C4-2B (cell line): ENCODE results near the gene AKAP12.

Experiments used
- H3K27ac ChIP-seq: fragments of 450-650 bp; 2 replicates; pipeline ENCODE4 v1.5.1; 2017
- ZFX ChIP-seq: fragments of 450-650 bp; IDR thresholded peaks from 2 replicates; pipeline ENCODE4 v1.6.1; 2017
- TF ChIP-seq, protein P1 (sequence below): fragments of 450-650 bp; conservative IDR thresholded peaks from 2 replicates; pipeline ENCODE4 v1.5.1; 2017; ENCODE audit warnings: mild to moderate bottlenecking

AKAP12 gene

GRCh38 chr6:151280859-151281258 lies 41.1 kb downstream of the AKAP12 start:
- H3K27ac ChIP-seq, result no peak overlapping the region
- no peak for TF ChIP-seq ZFX

- no peak for TF ChIP-seq ZFX
- TF ChIP-seq, protein P1, sequence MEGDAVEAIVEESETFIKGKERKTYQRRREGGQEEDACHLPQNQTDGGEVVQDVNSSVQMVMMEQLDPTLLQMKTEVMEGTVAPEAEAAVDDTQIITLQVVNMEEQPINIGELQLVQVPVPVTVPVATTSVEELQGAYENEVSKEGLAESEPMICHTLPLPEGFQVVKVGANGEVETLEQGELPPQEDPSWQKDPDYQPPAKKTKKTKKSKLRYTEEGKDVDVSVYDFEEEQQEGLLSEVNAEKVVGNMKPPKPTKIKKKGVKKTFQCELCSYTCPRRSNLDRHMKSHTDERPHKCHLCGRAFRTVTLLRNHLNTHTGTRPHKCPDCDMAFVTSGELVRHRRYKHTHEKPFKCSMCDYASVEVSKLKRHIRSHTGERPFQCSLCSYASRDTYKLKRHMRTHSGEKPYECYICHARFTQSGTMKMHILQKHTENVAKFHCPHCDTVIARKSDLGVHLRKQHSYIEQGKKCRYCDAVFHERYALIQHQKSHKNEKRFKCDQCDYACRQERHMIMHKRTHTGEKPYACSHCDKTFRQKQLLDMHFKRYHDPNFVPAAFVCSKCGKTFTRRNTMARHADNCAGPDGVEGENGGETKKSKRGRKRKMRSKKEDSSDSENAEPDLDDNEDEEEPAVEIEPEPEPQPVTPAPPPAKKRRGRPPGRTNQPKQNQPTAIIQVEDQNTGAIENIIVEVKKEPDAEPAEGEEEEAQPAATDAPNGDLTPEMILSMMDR, result no peak
- no peak overlapping the region for H3K27ac ChIP-seq
Measured at GRCh38 chr6:151284012-151284411, 44.2 kb downstream of the AKAP12 start.

DNA sequence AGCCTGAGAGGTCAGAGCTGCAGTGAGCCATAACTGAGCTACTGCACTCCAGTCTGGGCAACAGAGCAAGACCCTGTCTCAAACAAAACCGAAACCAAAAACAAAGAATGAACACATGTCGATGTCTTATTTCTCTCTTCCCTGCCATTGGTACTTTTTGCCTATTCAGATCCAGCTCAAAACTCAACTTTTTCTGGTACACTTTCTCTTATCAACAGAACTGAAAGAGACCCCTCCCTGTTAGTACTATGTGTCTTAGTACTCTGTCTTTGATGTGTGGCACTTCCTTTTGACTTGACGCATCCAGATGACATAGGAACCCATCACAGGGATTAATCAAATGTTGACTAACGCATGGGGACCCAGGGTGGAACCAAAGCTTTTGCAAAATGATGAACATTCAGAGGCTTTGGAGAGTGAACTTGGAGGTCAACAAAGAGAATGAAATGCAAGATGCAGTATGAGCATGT lies 44.8 kb downstream of the AKAP12 start:
- TF ChIP-seq, protein P1, result no peak
- TF ChIP-seq ZFX, result no peak

GRCh38 chr6:151285122-151285521 lies 45.4 kb downstream of the AKAP12 start:
- no peak overlapping the region for H3K27ac ChIP-seq
- no peak for TF ChIP-seq ZFX
- TF ChIP-seq, protein P1, result no peak

More for the DNA sequence above, 44.8 kb downstream of the AKAP12 start:
- no peak overlapping the region for H3K27ac ChIP-seq

- TF ChIP-seq ZFX, result no peak
- TF ChIP-seq, protein P1, result no peak
- no peak overlapping the region for H3K27ac ChIP-seq
Measured at GRCh38 chr6:151286214-151286613, 46.4 kb downstream of the AKAP12 start.

GRCh38 chr6:151288712-151289398 lies 49.1 kb downstream of the AKAP12 start:
- H3K27ac ChIP-seq, result no peak overlapping the region
- TF ChIP-seq, protein P1, result no peak
- no peak for TF ChIP-seq ZFX

GRCh38 chr6:151289399-151290007 lies 49.7 kb downstream of the AKAP12 start:
- H3K27ac ChIP-seq, result no peak overlapping the region
- TF ChIP-seq, protein P1, result no peak
- TF ChIP-seq ZFX, result no peak
